Neural progenitor cell (in vitro differentiated cells): Measurements from ENCODE around the gene ITPR1.

Experiments used
- CTCF ChIP-seq: fragments of 200-600 bp; sonication (generic); IDR thresholded peaks from 2 replicates; pipeline ENCODE4 v1.5.1; 2017; ENCODE audit warnings: antibody characterized with exemption, mild to moderate bottlenecking
- EZH2 ChIP-seq: fragments of 200-600 bp; sonication (generic); IDR thresholded peaks from 2 replicates; pipeline ENCODE4 v1.6.1; 2017; ENCODE audit warnings: antibody characterized with exemption, mild to moderate bottlenecking, moderate library complexity
- EZH2phosphoT487 ChIP-seq: fragments of 200-600 bp; sonication (generic); IDR thresholded peaks from 2 replicates; pipeline ENCODE4 v1.6.1; 2017; ENCODE audit warnings: antibody characterized with exemption

GRCh38 chr3:4504340-4505261 is 11.5 kb downstream of the ITPR1 start:
- TF ChIP-seq CTCF, result no peak
- no peak for TF ChIP-seq EZH2phosphoT487
- TF ChIP-seq EZH2, result no peak
